GM12878 (cell line): Measurements from ENCODE around the gene HOXD3. TPM values are rescaled to one million over a fixed set of nuclear protein-coding genes. Genes with fewer than 3 reads are reported as not detected.

Experiments used
- ATAC-seq: fragments of 200-7000 bp; cut with Tn5 transposase; 3 replicates; pipeline ENCODE4 v1.9.1; 2020; ENCODE audit warnings: mild to moderate bottlenecking, moderate library complexity
- BruUV-seq: library from RNA; stranded (reverse); fragments of 400-500 nt; replicated peaks from 2 replicates; lab custom pipeline; 2021; lab: Mats Ljungman, UMichigan
- CTCF ChIA-PET: fragments of 300-600 bp; sonication (Branson Sonifier 250); formaldehyde crosslinking; extraction: SDS; loops from one replicate; lab custom pipeline; 2021; ENCODE audit warnings: inconsistent platforms; lab: Yijun Ruan, JAX
- POLR2A ChIA-PET: fragments of 350-600 bp; formaldehyde crosslinking; extraction: SDS; loops from one replicate; lab custom pipeline; 2021; ENCODE audit warnings: inconsistent platforms; lab: Charles Lee
- RAD21 ChIA-PET: fragments of 300-600 bp; sonication (Branson Sonifier 250); formaldehyde crosslinking; loops from one replicate; lab custom pipeline; 2023; ENCODE audit warnings: antibody characterized with exemption; ENCODE audit not compliant: unreplicated experiment; lab: Charles Lee
- SMC1A ChIA-PET: fragments of 300-600 bp; sonication (Branson Sonifier 250); formaldehyde crosslinking; loops from one replicate; lab custom pipeline; 2023; ENCODE audit not compliant: unreplicated experiment, uncharacterized antibody; lab: Charles Lee
- DNase-seq: peaks from one replicate; pipeline ENCODE4 v3.0.0-alpha.2; 2011; ENCODE audit warnings: low read depth, low spot score
- FAIRE-seq: peaks from 3 replicates; lab custom pipeline; 2011; peaks lifted over from hg19 to GRCh38; lab: Jason Lieb, UNC
- H2AFZ ChIP-seq: 2 replicates; pipeline ENCODE4 v1.6.0; 2011; ENCODE audit warnings: low read depth, low read length, control low read depth; ENCODE audit not compliant: control insufficient read depth
- H3K27ac ChIP-seq: 2 replicates; pipeline ENCODE4 v1.5.1; 2011; ENCODE audit warnings: control low read depth; ENCODE audit not compliant: control insufficient read depth, insufficient read depth
- H3K27me3 ChIP-seq, 2 experiments: replicated peaks in 1 of 2; 2 replicates each; pipeline versions ENCODE4 v1.6.0 to v1.6.1; 2011; ENCODE audit warnings: low read length in 1 of 2; ENCODE audit not compliant: control insufficient read depth in 2 of 2, insufficient read depth in 2 of 2
- H3K36me3 ChIP-seq, 2 experiments: 2 replicates each; pipeline ENCODE4 v1.5.1; 2011; ENCODE audit warnings: low read length in 1 of 2; ENCODE audit not compliant: control insufficient read depth in 2 of 2, insufficient read depth in 2 of 2
- H3K4me1 ChIP-seq: 2 replicates; pipeline ENCODE4 v1.6.1; 2011; ENCODE audit warnings: mild to moderate bottlenecking, low read length, moderate library complexity, mixed read lengths; ENCODE audit not compliant: control insufficient read depth, insufficient read depth
- H3K4me2 ChIP-seq: 2 replicates; pipeline ENCODE4 v1.6.0; 2011; ENCODE audit warnings: control low read depth; ENCODE audit not compliant: control insufficient read depth, insufficient read depth
- H3K4me3 ChIP-seq: fragments of 200-600 bp; sonication (generic); 2 replicates; pipeline ENCODE4 v1.5.1; 2016
- H3K79me2 ChIP-seq: 2 replicates; pipeline ENCODE4 v1.6.0; 2011; ENCODE audit warnings: low read length; ENCODE audit not compliant: control insufficient read depth, insufficient read depth
- H3K9ac ChIP-seq: 2 replicates; pipeline ENCODE4 v1.8.0; 2011; ENCODE audit warnings: low read length, control low read depth, mixed read lengths; ENCODE audit not compliant: control insufficient read depth, insufficient read depth
- H3K9me3 ChIP-seq: replicated peaks from 3 replicates; pipeline ENCODE4 v1.5.1; 2011; ENCODE audit warnings: mild to moderate bottlenecking, low read length; ENCODE audit not compliant: control insufficient read depth, insufficient read depth
- H4K20me1 ChIP-seq: 2 replicates; pipeline ENCODE4 v1.6.0; 2011; ENCODE audit not compliant: control insufficient read depth, insufficient read depth
- ATF2 ChIP-seq: IDR thresholded peaks from 2 replicates; pipeline ENCODE4 v1.6.1; 2012; ENCODE audit warnings: low read length, inconsistent platforms
- CBX3 ChIP-seq: fragments of 200-600 bp; sonication (generic); IDR thresholded peaks from 2 replicates; pipeline ENCODE4 v1.6.1; 2016; ENCODE audit warnings: low read depth, borderline replicate concordance
- ESRRA ChIP-seq: IDR thresholded peaks from 2 replicates; pipeline ENCODE4 v1.6.1; 2012; ENCODE audit warnings: mild to moderate bottlenecking, low read length, improper control_type of control experiment
- PRDM15 ChIP-seq: fragments of 450-650 bp; formaldehyde crosslinking; IDR thresholded peaks from 2 replicates; pipeline ENCODE4 v1.4.0; 2020; ENCODE audit warnings: mild to moderate bottlenecking, moderate library complexity
- RELA ChIP-seq: fragments of 450-650 bp; IDR thresholded peaks from 2 replicates; pipeline ENCODE4 v1.8.0; 2014; ENCODE audit warnings: borderline replicate concordance; ENCODE audit not compliant: partially characterized antibody
- SP1 ChIP-seq: IDR thresholded peaks from one replicate; pipeline ENCODE4 v1.6.1; 2011; ENCODE audit warnings: low read depth, low read length
- ZBTB33 ChIP-seq: fragments of 450-650 bp; IDR thresholded peaks from 2 replicates; pipeline ENCODE4 v1.6.1; 2017; ENCODE audit warnings: mild to moderate bottlenecking
- WGBS: methylation state at CpG from one replicate; pipeline ENCODE4 v1.1.6; 2016; ENCODE audit warnings: low lambda C conversion rate; ENCODE audit not compliant: insufficient replicate concordance, insufficient coverage; ENCODE audit errors: missing lambda C conversion rate; 5-methylcytosine and 5-hydroxymethylcytosine counted together
- in situ Hi-C: fragments of 300-500 bp; cut with MboI; formaldehyde crosslinking; loops from 9 replicates; pipeline ENCODE4 v1.14.3; 2018; ENCODE audit warnings: mixed read lengths
- intact Hi-C: fragments of 100-400 bp; cut with micrococcal nuclease; formaldehyde crosslinking; loops from one replicate; pipeline ENCODE4 v1.14.2; 2022; ENCODE audit not compliant: unreplicated experiment
- polyA plus RNA-seq, 11 experiments: library from polyadenylated mRNA; depleted of rRNA in 4 of 11; unstranded in 6 of 11; stranded (reverse) in 5 of 11; fragments of >200 nt; fragmentation: Nextera tagmentation in 4 of 11; fragmentation: Illumina TruSeq in 1 of 11; extraction: Ambion mirVana in 4 of 11; extraction: Trizol in 1 of 11; gene quantifications; 1 replicate in 1 of 11; 2 replicates in 10 of 11; pipeline versions ENCODE4 v1.2.1 to v1.2.3, GENCODE V29; 2011 to 2016; ENCODE audit warnings: inconsistent platforms in 2 of 11, missing spikeins in 2 of 11, low read depth in 1 of 11
- total RNA-seq, 4 experiments: library from RNA; depleted of rRNA in 3 of 4; stranded (reverse); fragments of >200 nt in 3 of 4; fragmentation: Illumina TruSeq in 1 of 4; extraction: Trizol in 1 of 4; gene quantifications; 2 replicates each; pipeline versions ENCODE4 v1.2.1 to v1.2.3, GENCODE V29; 2013 to 2021

Gene HOXD3
- total and polyA plus RNA-seq, 10 of the 15 experiments (the other 5 are each of a cell fraction or from before 2014, with no cell fraction given): not detected

- no peak for TF ChIP-seq PRDM15
- TF ChIP-seq SP1: no peak
- TF ChIP-seq CBX3: no peak
- no peak for TF ChIP-seq RELA
Observed at GRCh38 chr2:176167398-176167797, 10.3 kb downstream of the HOXD3 start (continued).

DNA sequence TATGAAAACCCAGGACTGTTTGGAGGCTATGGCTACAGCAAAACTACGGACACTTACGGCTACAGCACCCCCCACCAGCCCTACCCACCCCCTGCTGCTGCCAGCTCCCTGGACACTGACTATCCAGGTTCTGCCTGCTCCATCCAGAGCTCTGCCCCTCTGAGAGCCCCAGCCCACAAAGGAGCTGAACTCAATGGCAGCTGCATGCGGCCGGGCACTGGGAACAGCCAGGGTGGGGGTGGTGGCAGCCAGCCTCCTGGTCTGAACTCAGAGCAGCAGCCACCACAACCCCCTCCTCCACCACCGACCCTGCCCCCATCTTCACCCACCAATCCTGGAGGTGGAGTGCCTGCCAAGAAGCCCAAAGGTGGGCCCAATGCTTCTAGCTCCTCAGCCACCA is 12.1 kb downstream of the HOXD3 start:
- H4K20me1 ChIP-seq: no peaks in the 10 kb centered on the region
- POLR2A ChIA-PET: no interaction called here
- no peaks in the 10 kb centered on the region for H3K4me1 ChIP-seq
- H3K4me3 ChIP-seq: no peak overlapping the region
- no peak for ATAC-seq
- no peak overlapping the region for H3K4me2 ChIP-seq
- CTCF ChIA-PET: no interaction called here
- RAD21 ChIA-PET: no interaction called here
- peaks cover 12 to 27% of the 10 kb centered on the region in 2 experiments for H3K27me3 ChIP-seq
- 36% methylated on average over 5 of the region's 5 CpGs for WGBS
- H3K27ac ChIP-seq: no peak overlapping the region
- H3K9ac ChIP-seq: no peak overlapping the region
- no peak for DNase-seq
- no TSS peak for BruUV-seq
- no peaks in the 10 kb centered on the region for H3K79me2 ChIP-seq
- in situ Hi-C loops: no loop called here
- H3K9me3 ChIP-seq: peaks cover 2% of the 10 kb centered on the region; the same call in 2 of the 3 replicates
- SMC1A ChIA-PET: interaction anchor here (1.1 kb wide), 1 partner anchor 483 kb away, joined by 3 read pairs; no protein-coding TSS in a partner anchor
- H2AFZ ChIP-seq: no peak overlapping the region
- intact Hi-C loops: no loop called here
- FAIRE-seq: no peak
- TF ChIP-seq ESRRA (no peak), ATF2 (no peak), ZBTB33 (no peak)
- no peaks in the 10 kb centered on the region; a peak in 1 of 4 replicates for H3K36me3 ChIP-seq
